Natural killer cell (primary cell): Measurements from ENCODE around the gene TAPBP. TPM values are rescaled to one million over a fixed set of nuclear protein-coding genes. Genes with fewer than 3 reads are reported as not detected.

ENCODE experiments used
- ATAC-seq, 3 donors: fragments of 150-1000 bp in 2 of 3; fragments of 200-7000 bp in 1 of 3; cut with Tn5 transposase; 1 replicate in 1 of 3; 2 replicates in 2 of 3; pipeline ENCODE4 v1.10.0; 2021; ENCODE audit warnings: mild to moderate bottlenecking in 2 of 3, moderate library complexity in 2 of 3
- DNase-seq, 2 donors: peaks; one replicate each; pipeline versions ENCODE4 v3.0.0 to v3.0.0-alpha.2; 2013 to 2021; ENCODE audit warnings: mixed read lengths in 1 of 2
- H3K27ac ChIP-seq: one replicate; pipeline ENCODE4 v1.5.1; 2013; ENCODE audit warnings: mild to moderate bottlenecking, low read length
- H3K27me3 ChIP-seq: one replicate; pipeline ENCODE4 v1.6.1; 2013; ENCODE audit warnings: low read length; ENCODE audit not compliant: control insufficient read depth, insufficient read depth
- H3K36me3 ChIP-seq: one replicate; pipeline ENCODE4 v1.6.1; 2013; ENCODE audit warnings: low read length; ENCODE audit not compliant: control insufficient read depth, insufficient read depth
- H3K4me1 ChIP-seq: one replicate; pipeline ENCODE4 v1.6.1; 2013; ENCODE audit warnings: low read length; ENCODE audit not compliant: control insufficient read depth, insufficient read depth
- H3K4me3 ChIP-seq: one replicate; pipeline ENCODE4 v1.5.1; 2013; ENCODE audit warnings: low read length
- H3K9me3 ChIP-seq: one replicate; pipeline ENCODE4 v1.6.1; 2013; ENCODE audit warnings: low read length; ENCODE audit not compliant: control insufficient read depth, insufficient read depth
- H3K27ac Mint-ChIP-seq, 2 donors: one replicate each; pipeline ENCODE4 v1.8.0; 2022; ENCODE audit warnings: mild to moderate bottlenecking in 2 of 2, mixed read lengths in 2 of 2, moderate library complexity in 1 of 2
- H3K27me3 Mint-ChIP-seq, 2 donors: one replicate each; pipeline ENCODE4 v1.8.0; 2022; ENCODE audit warnings: low read depth in 2 of 2, mixed read lengths in 2 of 2
- H3K36me3 Mint-ChIP-seq: one replicate; pipeline ENCODE4 v1.8.0; 2022; ENCODE audit warnings: mixed read lengths
- H3K4me1 Mint-ChIP-seq, 2 donors: one replicate each; pipeline ENCODE4 v1.8.0; 2022; ENCODE audit warnings: mixed read lengths in 2 of 2
- H3K4me3 Mint-ChIP-seq: one replicate; pipeline ENCODE4 v1.8.0; 2022; ENCODE audit warnings: mild to moderate bottlenecking, moderate library complexity, mixed read lengths
- H3K9me3 Mint-ChIP-seq, 2 donors: one replicate each; pipeline ENCODE4 v1.8.0; 2022; ENCODE audit warnings: mixed read lengths in 2 of 2
- CTCF ChIP-seq: fragments of 200-600 bp; IDR thresholded peaks from one replicate; pipeline ENCODE4 v1.8.0; 2022; ENCODE audit warnings: antibody characterized with exemption
- WGBS: methylation state at CpG from one replicate; pipeline ENCODE4 v1.1.7; 2013; ENCODE audit warnings: missing lambda C conversion rate; ENCODE audit not compliant: insufficient coverage; 5-methylcytosine and 5-hydroxymethylcytosine counted together
- intact Hi-C: fragments of 100-400 bp; cut with micrococcal nuclease; formaldehyde crosslinking; loops from one replicate; pipeline ENCODE4 v1.14.2; 2022
- total RNA-seq, 4 donors: library from RNA; stranded (reverse); fragments of 120-200 nt in 1 of 4; gene quantifications; one replicate each; pipeline versions ENCODE4 v1.2.3 to v1.2.4, GENCODE V29; 2013 to 2022

TAPBP gene
- total RNA-seq, 3 donors from 2014 or later (not counting 1 experiment from before 2014, with no cell fraction given), result 404 to 457 (median 446) TPM

GRCh38 chr6:33289784-33290315 is 24.0 kb downstream of the TAPBP start:
- WGBS, result 5% methylated on average over 11 of the region's 14 CpGs

GRCh38 chr6:33288921-33289783 is 24.7 kb downstream of the TAPBP start, which contains the start of the genes PFDN6 and WDR46:
Gene PFDN6 (plus strand): TSS chr6:33289601. CDS start chr6:33289857, 256 bp downstream.
Gene WDR46 (minus strand): TSS chr6:33289239. CDS start chr6:33289170, 69 bp downstream.
- Mint-ChIP-seq H3K27me3 (no peaks in the 10 kb centered on the region), H3K36me3 (peaks cover 8% of the 10 kb centered on the region), H3K9me3 (no peaks in the 10 kb centered on the region), H3K27ac (peak within 1 kb of the TSS; percentile 92 to 94), H3K4me1 (peaks cover 39 to 48% of the 10 kb centered on the region in 2 donors), H3K4me3 (peak within 1 kb of the TSS; percentile 99)
- Histone ChIP-seq H3K27ac (peak within 1 kb of the TSS; percentile 51), H3K27me3 (no peaks in the 10 kb centered on the region), H3K9me3 (no peaks in the 10 kb centered on the region), H3K36me3 (peaks cover 53% of the 10 kb centered on the region), H3K4me3 (peak within 1 kb of the TSS; percentile 81), H3K4me1 (peaks cover 23% of the 10 kb centered on the region)
- no peak for TF ChIP-seq CTCF
- intact Hi-C loops, result loop anchor here (1.0 kb wide), 4 partner anchors 10 to 34 kb away; partner anchors contain the start of genes B3GALT4 and RPS18
- DNase-seq (peak; percentile 78 to 92), ATAC-seq (peak; percentile 95 to 96 (median 96))
- WGBS, result under 1% methylated on average over 43 of the region's 43 CpGs

More at GRCh38 chr6:33289784-33290315, 24.0 kb downstream of the TAPBP start:
- H3K27ac Mint-ChIP-seq, result peak overlapping the region; percentile 92 to 94
- no peaks in the 10 kb centered on the region for H3K9me3 ChIP-seq
- DNase-seq, result no peak
- H3K4me3 ChIP-seq, result peak overlapping the region; percentile 81
- peaks cover 23% of the 10 kb centered on the region for H3K4me1 ChIP-seq
- H3K36me3 ChIP-seq, result peaks cover 53% of the 10 kb centered on the region
- H3K27ac ChIP-seq, result peak overlapping the region; percentile 51
- no peaks in the 10 kb centered on the region for H3K27me3 Mint-ChIP-seq
- H3K4me1 Mint-ChIP-seq, result peaks cover 39 to 48% of the 10 kb centered on the region in 2 donors
- peak overlapping the region; percentile 99 for H3K4me3 Mint-ChIP-seq
- H3K36me3 Mint-ChIP-seq, result peaks cover 8% of the 10 kb centered on the region
- H3K27me3 ChIP-seq, result no peaks in the 10 kb centered on the region
- TF ChIP-seq CTCF, result no peak
- intact Hi-C loops, result loop anchor here (1.0 kb wide), 4 partner anchors 9 to 33 kb away; partner anchors contain the start of genes B3GALT4 and RPS18
- ATAC-seq, result peak in 2 of 3 donors; percentile 14 to 24
- no peaks in the 10 kb centered on the region for H3K9me3 Mint-ChIP-seq

GRCh38 chr6:33288141-33288920 is 25.5 kb downstream of the TAPBP start:
- H3K4me1 ChIP-seq, result peaks cover 23% of the 10 kb centered on the region
- ATAC-seq, result no peak
- Mint-ChIP-seq H3K27ac (peak overlapping the region; percentile 92 to 94), H3K9me3 (no peaks in the 10 kb centered on the region), H3K27me3 (no peaks in the 10 kb centered on the region), H3K36me3 (peaks cover 8% of the 10 kb centered on the region), H3K4me1 (peaks cover 39 to 48% of the 10 kb centered on the region in 2 donors), H3K4me3 (peak overlapping the region; percentile 99)
- DNase-seq, result no peak
- no peaks in the 10 kb centered on the region for H3K9me3 ChIP-seq
- intact Hi-C loops, result no loop called here
- peak overlapping the region; percentile 81 for H3K4me3 ChIP-seq
- no peaks in the 10 kb centered on the region for H3K27me3 ChIP-seq
- peaks cover 48% of the 10 kb centered on the region for H3K36me3 ChIP-seq
- 11% methylated on average over 19 of the region's 21 CpGs for WGBS
- TF ChIP-seq CTCF, result no peak
- peak overlapping the region; percentile 0 for H3K27ac ChIP-seq
